Body of pancreas (tissue), 4 donors: ENCODE results near the gene NLRP5.
"Not testable (repeated sequence)": the region's sequence is repeated elsewhere in the genome, so short reads cannot be mapped to it uniquely, and the experiment has no call there.

Source experiments
- CTCF ChIP-seq, 7 experiments: fragments of 450-650 bp in 4 of 7; fragments of 200-600 bp in 3 of 7; sonication (generic) in 3 of 7; IDR thresholded peaks; one replicate each; pipeline ENCODE4 v1.5.1; 2016 to 2019; ENCODE audit warnings: antibody characterized with exemption in 7 of 7
- POLR2A ChIP-seq, 3 donors: fragments of 450-650 bp; IDR thresholded peaks; one replicate each; pipeline ENCODE4 v1.6.1; 2016; ENCODE audit warnings: antibody characterized with exemption in 3 of 3, mild to moderate bottlenecking in 2 of 3

- not testable (repeated sequence) for TF ChIP-seq CTCF, POLR2A (IDR thresholded peaks at IDR 0.05)
Observed at GRCh38 chr19:56020355-56020975, 33.9 kb downstream of the NLRP5 start.
